ENCODE results near the gene HOXA7.

GRCh38 chr7:27169658-27170425 is 13.4 kb upstream of the HOXA7 start:
- TF ChIP-seq CTCF (IDR thresholded peaks at IDR 0.05) (no peak), POLR2A (IDR thresholded peaks at IDR 0.05) (no peak)

All from Peyer's patch (tissue), 4 donors.